IMR-90 (cell line): Measurements from ENCODE around the gene PLAGL1.

Source experiments
- CTCF ChIP-seq: conservative IDR thresholded peaks from 2 replicates; pipeline ENCODE4 v1.5.1; 2012; ENCODE audit warnings: mild to moderate bottlenecking, low read depth, low read length, improper control_type of control experiment
- POLR2A ChIP-seq: IDR thresholded peaks from 2 replicates; pipeline ENCODE4 v1.6.1; 2012; ENCODE audit warnings: mild to moderate bottlenecking, low read depth, low read length

GRCh38 chr6:143928853-143929252, 79.2 kb downstream of the PLAGL1 start:
- TF ChIP-seq CTCF (no peak), POLR2A (no peak)
